GM12878 (cell line): ENCODE measurements around the gene ALDH1L2.

Source experiments
- CREM ChIP-seq: IDR thresholded peaks from 2 replicates; pipeline ENCODE4 v1.6.1; 2014; ENCODE audit warnings: antibody characterized with exemption, low read depth
- EGR1 ChIP-seq, 2 experiments: IDR thresholded peaks; 1 replicate in 1 of 2; 2 replicates in 1 of 2; pipeline ENCODE4 v1.6.1; 2011 to 2012; ENCODE audit warnings: low read depth in 2 of 2, low read length in 2 of 2, borderline replicate concordance in 1 of 2, mild to moderate bottlenecking in 1 of 2, moderate library complexity in 1 of 2
- EP300 ChIP-seq, 2 experiments: fragments of 150-350 bp in 1 of 2; IDR thresholded peaks; 2 replicates each; pipeline ENCODE4 v1.6.1; 2011 to 2012; ENCODE audit warnings: low read depth in 2 of 2, low read length in 2 of 2, borderline replicate concordance in 1 of 2, improper control_type of control experiment in 1 of 2, inconsistent platforms in 1 of 2; ENCODE audit not compliant: control insufficient read depth in 1 of 2
- SREBF2 ChIP-seq: IDR thresholded peaks from 2 replicates; pipeline ENCODE4 v1.6.1; 2012; ENCODE audit warnings: mild to moderate bottlenecking, low read length
- ZBTB40 ChIP-seq: fragments of 450-650 bp; IDR thresholded peaks from 2 replicates; pipeline ENCODE4 v1.6.1; 2016; ENCODE audit warnings: mild to moderate bottlenecking, moderate library complexity, borderline replicate concordance

GRCh38 chr12:105014603-105015002 lies 69.7 kb downstream of the ALDH1L2 start:
- no peak for TF ChIP-seq CREM
- no peak for TF ChIP-seq EP300 (IDR thresholded peaks at IDR 0.05; ENCODE audit: borderline replicate concordance in 1 of 2, control insufficient read depth in 1 of 2, low read depth in 2 of 2, low read length in 2 of 2)
- no peak for TF ChIP-seq EGR1 (IDR thresholded peaks at IDR 0.05; ENCODE audit: borderline replicate concordance in 1 of 2, low read depth in 2 of 2, low read length in 2 of 2)
- no peak for TF ChIP-seq SREBF2
- TF ChIP-seq ZBTB40: no peak
